HG03457 (cell line): ENCODE data around the gene RNF5.
"Not testable (repeated sequence)": the region's sequence is repeated elsewhere in the genome, so short reads cannot be mapped to it uniquely, and the experiment has no call there.

ENCODE experiments used
- ATAC-seq: cut with Tn5 transposase; IDR thresholded peaks from one replicate; pipeline ENCODE4 v1.9.1; 2021; ENCODE audit warnings: moderate number of reproducible peaks; ENCODE audit not compliant: unreplicated experiment

Gene RNF5

DNA sequence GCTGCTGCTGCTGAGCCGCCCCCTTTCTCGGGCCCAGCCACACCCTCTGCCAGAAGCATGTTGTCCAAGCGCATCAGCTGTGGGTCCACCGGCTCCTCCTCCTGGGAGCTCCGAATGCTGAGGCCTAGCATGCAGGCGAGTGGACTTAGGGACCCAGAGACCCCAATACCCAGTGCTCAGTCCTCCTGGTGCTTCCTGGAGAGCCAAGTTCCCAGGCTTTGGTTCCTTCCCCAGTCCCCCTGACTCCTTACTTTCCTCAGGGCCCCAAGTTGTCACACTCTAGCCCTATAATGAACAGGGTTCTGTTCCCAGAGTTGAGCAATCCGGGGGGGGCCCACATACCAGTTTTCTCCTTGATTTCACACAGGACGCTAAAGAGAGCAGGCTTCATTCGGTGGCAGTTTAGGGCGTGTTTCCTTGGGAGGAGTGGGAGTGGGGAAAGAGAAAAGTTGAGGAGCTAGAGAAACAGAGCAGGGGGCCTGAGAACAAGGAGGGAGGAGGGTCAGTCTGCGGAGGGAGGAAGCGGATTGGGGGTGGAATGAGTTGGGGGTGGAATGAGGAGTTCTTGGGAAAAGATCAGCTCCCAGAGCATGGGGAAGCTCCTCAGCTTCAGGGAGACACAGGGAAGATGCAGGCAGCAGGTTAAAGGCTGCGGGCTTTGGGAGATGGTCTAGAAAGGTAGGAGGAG lies 10.3 kb downstream of the RNF5 start:
- no peak for ATAC-seq

DNA sequence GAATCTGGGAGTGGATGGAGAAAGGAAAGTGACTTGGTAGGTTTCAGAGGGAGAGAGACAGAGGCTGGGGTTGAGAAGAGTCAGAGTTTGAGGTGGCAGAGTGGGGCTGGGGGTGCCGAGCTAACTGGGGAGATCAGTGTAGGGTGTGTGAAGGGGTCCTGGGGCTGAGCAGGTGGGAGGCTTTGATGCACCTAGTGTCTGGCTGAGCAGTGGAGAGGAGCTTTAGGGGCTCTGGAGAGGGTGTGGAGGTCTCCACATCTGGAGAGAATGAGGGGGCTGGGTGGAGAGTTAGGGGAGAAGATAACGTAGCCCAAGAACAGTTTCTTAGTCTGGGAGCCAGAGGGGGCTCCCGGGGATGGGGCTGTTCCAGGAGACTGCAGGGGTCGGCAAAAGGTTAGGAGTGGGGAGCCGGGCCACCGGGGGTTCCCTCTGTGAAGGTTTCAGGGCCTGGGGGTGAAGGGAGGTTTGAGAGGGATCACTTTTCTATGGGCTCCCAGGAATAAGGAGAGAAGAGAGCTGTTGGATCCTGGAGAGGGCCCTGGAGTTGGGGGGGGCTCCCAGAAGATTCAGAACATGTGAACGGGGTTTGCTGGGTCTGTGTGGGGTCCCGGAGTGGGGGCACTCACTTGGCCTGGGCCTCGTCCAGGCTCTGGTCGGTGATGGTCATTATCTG lies 11.0 kb downstream of the RNF5 start:
- ATAC-seq = no peak

GRCh38 chr6:32189742-32190053 lies 11.5 kb downstream of the RNF5 start:
- no peak for ATAC-seq

DNA sequence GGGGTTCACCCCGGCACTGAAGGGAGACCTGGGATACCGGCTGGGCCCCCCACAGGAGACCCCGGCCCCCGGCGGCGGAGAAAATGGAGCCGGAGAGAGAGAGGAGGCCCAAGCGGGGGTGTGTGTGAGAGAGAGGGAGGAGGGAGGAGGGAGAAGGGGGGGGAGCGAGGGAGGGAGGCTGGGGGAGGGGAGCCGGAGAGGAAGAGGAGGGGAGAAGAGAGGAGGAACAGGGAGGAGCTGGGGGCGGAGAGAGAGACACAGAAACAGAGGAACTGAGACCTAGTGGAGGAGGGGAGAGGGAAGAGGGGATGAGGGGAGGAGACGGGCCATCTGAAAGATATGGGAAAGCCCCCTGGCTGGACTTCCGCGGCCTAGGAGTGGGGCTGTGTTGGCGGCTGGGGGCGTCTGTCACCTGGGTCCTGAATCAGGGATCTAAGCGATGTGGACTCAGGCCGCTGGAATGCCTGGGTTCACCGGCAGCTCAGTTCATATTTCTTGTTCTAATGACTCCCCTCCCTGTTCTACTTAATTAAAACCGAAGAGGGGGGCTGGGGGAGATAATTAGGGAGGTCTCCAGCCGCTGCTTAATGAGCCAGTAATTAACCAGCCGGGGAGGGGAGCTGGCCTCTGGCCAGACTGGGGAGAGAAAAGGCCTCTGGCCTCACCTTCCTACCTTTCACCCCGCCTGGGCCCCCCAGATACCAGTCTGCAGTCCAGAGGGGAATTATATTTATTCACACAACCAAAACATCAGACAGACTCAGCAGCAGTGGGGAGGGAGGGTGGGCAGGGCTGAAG lies 12.0 kb downstream of the RNF5 start, which contains the start of gene PBX2:
TSS of gene PBX2 (minus strand) at position 149 of the 798 bp plus-strand sequence. CDS start 287 bp downstream, outside the sequence.
- peak; percentile 34 for ATAC-seq

DNA sequence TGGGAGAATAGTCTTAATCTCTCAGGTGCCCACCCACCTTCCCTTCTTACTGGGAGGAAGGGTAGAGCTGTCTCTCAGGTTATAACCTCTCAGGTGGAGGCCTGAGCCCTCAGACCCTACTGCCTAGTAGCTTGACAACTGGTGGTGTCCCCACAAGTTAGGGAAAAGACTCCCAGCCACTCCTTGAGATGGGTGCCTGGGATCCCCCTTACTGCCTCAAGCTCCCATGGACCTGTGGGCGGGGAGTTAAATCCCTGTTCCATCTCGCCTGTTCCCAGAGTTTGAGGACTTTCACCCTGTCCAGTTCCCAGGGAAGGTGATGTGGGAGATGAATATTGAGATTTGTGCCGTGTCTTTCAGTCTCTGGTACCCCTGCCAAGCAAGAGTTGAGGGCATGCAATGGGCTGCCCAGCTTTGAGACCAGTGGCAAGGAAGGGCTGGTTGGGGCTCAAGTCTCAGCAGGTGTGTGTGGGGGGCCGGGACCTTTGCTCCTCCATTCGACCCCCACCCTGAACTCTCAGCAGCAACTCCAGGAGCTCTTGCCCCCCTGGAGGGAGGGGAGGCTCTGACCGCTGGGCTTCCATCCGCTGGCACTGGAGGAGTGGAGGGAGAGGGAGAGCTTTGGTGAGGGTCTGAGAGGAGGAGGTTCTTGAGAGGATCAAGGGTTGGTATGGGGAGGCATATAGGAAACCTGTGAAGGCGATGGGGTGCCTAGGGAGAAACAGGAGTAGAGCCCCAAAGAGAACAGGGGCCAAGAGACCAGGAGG lies 12.9 kb downstream of the RNF5 start:
- no peak for ATAC-seq

GRCh38 chr6:32191696-32192607 lies 13.7 kb downstream of the RNF5 start:
- ATAC-seq = no peak

DNA sequence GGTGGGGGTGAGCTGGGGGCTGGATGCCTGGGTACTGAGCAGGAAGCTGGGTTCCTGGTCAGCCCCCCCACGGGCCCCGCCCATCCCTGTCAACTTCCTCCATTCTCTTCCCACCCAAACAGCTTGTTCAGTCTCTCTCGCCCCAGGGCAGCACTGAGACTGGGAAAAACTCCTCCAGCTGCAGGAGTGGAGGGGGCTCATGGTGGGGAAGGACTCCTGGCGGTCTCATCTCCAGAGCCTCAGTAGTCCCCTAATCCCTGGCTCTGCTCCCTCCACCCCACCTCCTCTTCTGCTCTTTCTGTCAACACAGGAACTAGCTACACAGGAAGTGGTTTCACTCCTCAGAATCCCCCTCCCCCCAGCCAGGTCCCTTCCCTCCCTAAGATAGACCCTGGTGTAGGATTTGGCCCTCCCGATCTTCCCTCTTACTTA lies 14.4 kb downstream of the RNF5 start, which contains the start of gene GPSM3:
TSS of gene GPSM3 (minus strand) at position 36 of the 432 bp plus-strand sequence. CDS start 130 bp downstream, outside the sequence.
- ATAC-seq = no peak

DNA sequence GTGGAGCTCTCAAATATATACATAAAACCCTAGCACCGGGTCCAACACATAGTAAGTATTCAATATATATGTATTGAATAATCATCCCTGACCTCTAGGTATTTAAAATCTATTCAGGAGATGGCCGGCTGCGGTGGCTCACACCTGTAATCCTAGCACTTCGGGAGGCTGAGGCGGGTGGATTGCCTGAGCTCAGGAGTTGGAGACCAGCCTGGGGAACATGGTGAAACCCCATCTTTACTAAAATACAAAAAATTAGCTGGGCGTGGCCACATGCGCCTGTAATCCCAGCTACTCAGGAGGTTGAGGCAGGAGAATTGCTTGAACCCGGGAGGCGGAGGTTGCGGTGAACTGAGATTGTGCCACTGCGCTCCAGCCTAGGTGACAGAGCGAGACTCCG lies 14.9 kb downstream of the RNF5 start:
- ATAC-seq = not testable (repeated sequence)

DNA sequence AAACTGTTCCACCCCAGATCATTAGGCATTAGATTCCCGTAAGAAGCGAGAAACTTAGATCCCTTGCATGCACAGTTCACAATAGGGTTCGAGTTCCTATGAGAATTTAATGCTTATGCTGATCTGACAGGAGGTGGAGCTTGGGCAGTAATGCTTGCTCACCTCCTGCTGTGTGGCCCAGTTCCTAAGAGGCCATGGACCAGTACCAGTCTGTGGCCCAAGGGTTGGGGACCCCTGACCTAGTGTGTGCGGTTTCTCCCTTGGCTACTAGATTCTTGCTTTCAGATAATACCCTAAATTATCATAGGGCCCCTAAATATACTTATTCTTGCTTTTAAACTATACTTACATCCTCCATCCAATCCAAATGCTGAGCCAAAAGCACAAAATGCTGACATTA lies 16.2 kb downstream of the RNF5 start:
- ATAC-seq = no peak

DNA sequence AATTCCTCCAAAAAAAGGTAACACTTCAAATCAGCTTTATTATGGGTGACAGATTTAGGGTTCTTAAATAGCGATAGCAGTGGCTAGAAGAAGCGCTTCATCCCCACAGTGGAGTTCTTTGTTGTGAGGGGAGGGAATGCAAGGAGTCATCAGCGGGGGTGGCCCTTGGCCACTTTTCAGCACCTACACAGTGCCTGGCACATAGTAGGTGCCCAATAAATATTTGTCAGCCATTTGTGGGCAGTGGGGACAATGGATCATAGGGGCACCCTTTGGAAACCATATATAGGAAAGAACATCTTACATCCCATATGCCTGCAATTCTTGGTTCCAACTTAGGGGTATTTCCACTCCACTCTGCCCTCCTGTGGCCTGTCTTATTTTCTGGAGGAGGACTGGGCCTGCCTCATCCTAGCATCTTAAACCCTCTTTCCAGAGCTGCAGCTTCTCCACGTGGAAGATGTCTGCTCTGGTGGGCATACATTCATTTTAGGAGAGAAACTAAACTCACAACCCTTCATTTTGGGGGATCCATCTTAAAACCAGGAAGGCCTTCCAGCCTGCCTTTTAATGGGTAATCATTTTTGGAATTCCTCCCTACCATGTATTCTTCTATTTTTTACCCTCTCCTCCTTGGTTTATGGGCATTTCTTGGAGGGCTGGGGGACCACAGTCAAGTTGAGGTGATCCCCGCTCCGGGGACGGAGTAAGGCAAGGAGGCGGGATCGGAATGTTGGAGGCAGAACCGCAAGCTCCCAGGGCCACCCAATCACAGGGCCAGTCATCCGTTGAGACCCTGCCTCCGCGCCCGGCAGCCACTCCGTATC lies 16.8 kb downstream of the RNF5 start:
- peak; percentile 60 for ATAC-seq

GRCh38 chr6:32195652-32195901 lies 17.4 kb downstream of the RNF5 start:
- ATAC-seq = no peak

GRCh38 chr6:32195902-32196681 lies 17.9 kb downstream of the RNF5 start:
- ATAC-seq = peak; percentile 72

- ATAC-seq = no peak
Observed at GRCh38 chr6:32196682-32197616, 18.7 kb downstream of the RNF5 start.

DNA sequence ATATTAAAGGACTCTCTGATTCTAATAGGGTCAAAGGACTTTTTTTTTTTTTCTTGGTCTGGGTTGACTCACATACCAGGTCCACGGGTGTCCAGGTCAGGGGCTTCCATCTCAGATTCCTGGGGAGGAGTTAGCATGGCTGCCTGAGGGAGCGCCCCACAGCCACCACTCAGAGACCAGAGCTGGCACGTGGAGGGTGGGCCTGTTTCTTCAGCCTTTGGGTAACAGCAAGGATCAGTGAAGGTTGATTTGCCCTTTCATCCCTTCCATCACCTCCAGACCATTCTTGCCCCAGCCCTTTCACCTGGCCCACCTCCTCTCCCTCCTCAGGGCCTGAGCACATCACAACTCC lies 20.1 kb downstream of the RNF5 start:
- no peak for ATAC-seq

DNA sequence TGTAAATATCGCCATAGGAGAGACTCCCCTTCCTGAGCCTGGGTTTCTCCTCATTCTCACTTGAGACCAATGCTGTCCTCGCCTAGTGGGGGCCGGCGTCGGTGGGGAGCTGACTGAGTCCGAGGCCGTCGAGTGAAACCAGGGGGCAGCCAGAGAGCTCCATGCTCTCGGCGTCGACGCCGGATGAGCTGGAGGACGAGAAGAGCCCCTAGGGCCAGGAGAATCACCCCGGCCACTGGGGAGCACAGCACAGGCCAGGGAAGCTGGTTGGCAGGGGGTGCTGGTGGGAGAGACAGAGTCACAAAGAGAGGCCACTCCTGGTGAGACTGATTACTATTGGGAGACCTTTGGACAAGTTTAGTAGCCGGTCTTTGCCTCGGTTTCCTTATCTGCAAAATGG lies 20.7 kb downstream of the RNF5 start:
- ATAC-seq = no peak

DNA sequence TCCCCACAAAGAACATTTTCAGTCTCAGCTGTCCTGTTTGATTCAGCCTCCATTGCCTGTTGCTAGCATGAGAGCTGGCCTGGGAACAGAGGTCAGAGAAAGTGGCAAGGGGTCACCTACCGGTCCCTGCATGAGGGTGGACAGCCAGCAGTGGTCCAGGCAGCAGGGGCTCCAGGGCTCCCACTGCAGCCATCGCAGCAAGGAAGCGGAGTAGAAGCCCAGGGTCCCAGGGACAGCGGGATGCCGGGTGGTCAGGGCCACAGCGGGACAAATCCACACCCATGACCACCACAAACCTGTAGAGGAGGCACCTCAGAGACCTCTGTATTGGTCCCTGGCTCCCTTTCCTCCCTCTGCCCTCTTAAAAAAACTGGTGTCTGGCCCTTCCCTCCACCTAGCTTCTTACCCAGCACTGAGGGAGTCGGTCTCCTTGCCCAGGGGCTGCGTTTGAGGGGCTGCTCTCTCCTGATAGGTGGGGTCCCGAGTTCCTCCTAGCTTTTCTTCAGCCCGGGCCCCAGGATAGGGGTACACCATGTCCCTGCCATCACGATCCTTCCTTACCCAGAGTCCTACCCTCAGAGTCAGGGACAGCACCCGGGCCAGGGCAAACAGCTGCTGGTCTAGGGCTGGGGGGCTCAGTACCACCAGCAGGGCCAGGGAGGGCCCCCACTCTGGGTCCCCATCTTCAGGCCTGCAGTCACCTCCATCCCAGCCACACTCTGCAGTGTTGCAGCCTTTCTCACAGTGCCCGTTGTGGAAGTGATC lies 22.7 kb downstream of the RNF5 start:
- no peak for ATAC-seq

- ATAC-seq = no peak
Observed at GRCh38 chr6:32202186-32202585, 24.0 kb downstream of the RNF5 start.
